Left cardiac atrium (tissue), 2 donors: ENCODE results near the gene FGF1. TPM values are rescaled to one million over a fixed set of nuclear protein-coding genes. Genes with fewer than 3 reads are reported as not detected.

Experiments
- total RNA-seq, 2 donors: library from RNA; stranded (reverse); fragmentation: NEBNext Ultra II Directional; extraction: Animal tissue kit (Norgen Biotek cat#: 25700); gene quantifications; one replicate each; pipeline ENCODE4 v1.2.1, GENCODE V29; 2021
- donor health status: DM: no; HTN: yes; CAD: no; lungs with severe emphysema.
- donor health status: DM: yes; HTN: yes; CAD: no.

FGF1 gene
- total RNA-seq, 2 donors from 2014 or later: 33.9 to 39.9 TPM

Other genes with a start within 250 kb of the FGF1 start
- 10 to 100 TPM; 29.6 to 50.2 TPM for gene ARHGAP26, start 84.3 kb upstream of the FGF1 start, total RNA-seq